HG02678 (cell line): ENCODE data around the gene SPEF2.
"Not testable (repeated sequence)": the region's sequence is repeated elsewhere in the genome, so short reads cannot be mapped to it uniquely, and the experiment has no call there.

Experiments used
- ATAC-seq: cut with Tn5 transposase; IDR thresholded peaks from one replicate; pipeline ENCODE4 v1.9.1; 2021; ENCODE audit warnings: mild to moderate bottlenecking, moderate library complexity; ENCODE audit not compliant: unreplicated experiment

Gene SPEF2

DNA sequence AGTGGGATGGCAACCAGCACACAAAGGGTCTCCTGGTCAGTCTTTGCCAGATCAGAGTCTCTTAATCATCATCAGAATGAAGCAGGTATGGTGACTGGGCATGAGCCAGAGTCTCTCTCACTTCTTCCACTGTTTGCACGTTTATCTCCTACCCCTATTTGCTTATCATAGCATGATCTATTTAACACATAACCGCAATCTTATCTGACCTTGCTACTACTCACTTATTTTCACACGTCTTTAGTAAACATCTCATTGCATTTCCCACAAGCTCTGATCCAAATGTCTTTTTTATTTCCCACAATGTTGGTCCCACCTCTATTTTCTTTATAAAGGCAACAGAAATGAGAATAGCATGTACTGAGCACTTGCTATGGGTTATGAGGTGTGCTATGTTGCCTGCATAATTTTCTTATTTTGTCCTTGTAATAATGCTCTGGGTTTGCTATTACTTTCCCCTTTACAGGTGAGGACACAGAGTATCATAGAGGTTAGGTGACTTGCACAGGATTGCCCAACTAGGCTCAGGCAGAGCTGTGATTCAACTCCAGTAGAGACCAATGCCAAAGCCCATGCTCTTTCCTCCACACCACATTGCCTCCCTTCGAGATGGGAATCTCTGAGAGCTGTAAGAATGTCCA is 199.3 kb downstream of the SPEF2 start:
- no peak for ATAC-seq

DNA sequence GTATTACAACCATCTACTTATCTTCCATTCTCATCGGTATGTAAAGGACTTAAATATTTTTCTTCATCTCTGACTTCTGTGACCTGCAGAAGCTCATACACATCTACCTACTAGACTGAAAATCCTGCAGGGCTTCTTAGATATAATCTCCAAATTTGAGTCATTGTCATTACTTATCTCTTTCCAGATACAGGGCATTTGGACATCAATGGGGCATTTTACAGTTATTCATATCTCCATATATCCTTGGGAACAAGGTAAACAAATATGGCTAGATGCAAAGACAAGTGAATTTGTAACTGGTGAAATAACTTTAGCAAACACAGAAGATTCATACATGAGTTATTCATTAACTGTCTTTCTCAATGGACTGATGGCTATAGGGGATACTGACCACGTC is 201.4 kb downstream of the SPEF2 start:
- ATAC-seq = no peak

DNA sequence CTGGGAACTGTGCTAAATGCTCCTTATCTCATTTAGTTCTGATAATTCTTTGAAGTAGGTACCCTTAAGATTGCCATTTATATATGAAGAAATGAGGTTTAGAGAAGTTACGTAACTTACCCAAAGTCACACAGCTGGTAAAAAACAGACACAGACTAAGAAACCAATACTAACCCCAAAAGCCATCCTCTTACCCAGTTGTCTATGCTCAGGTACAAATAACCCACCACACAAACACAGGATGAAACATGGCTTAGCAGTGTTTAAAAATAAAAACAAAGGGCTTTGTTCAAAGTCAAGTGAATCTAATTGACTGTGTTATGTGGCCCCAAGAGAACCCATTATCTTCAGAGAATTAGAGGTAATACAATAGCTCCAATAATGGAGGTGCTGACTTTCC is 202.0 kb downstream of the SPEF2 start:
- ATAC-seq = no peak

DNA sequence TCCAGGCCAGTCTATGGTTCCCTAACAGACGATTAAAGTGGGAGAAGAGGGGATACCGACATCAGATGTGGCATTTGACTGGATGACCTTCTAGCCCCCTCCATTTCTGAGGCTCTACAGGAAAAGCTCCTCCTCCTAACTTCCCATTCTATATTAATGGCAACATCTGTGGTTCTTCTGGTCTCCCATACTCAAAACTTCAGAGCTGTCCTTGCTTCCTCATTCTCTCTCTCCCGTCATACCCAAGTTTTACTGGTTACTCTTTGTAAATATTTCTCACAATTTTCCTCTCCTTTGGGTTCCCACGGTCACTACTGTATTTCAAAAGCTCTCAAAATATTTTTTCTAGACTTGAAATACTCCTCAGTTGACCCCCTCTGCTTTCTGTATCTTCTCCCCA is 203.1 kb downstream of the SPEF2 start:
- ATAC-seq = no peak

DNA sequence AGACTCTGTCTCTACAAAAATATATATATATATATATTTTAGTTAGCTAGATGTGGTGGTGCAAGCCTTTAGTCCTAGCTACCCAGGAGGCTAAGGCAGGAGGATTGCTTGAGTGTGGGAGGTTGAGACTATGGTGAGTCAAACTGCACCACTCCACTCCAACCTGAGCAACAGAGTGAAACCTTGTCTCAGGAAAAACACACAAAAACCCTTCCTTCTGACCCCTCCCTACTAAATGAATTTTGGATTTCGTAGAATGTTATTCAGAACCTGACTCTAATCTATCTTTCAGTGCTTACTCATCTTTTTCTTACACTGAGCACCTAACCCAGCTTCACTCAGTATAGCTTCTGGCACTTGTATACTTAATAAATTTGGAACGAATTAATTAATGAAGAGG is 203.8 kb downstream of the SPEF2 start:
- no peak for ATAC-seq

DNA sequence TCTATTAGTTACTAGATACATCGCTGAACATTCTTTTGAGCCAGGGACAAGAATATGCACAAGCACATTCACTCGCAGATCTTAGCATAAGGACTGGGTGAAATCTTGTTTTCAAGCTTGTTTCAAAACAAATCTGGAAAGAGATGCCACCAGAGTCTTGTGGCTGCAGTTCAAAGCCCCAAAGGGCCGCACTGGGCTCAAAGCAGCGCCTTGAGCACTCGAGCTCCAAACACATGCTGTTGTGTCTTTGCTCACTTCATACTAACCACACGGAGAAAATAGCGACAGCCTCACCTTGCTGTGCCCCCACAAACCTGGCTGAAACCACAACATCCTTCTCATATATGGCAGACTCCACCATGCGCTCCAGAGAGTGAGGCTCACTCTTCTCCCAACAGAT is 204.8 kb downstream of the SPEF2 start:
- no peak for ATAC-seq

DNA sequence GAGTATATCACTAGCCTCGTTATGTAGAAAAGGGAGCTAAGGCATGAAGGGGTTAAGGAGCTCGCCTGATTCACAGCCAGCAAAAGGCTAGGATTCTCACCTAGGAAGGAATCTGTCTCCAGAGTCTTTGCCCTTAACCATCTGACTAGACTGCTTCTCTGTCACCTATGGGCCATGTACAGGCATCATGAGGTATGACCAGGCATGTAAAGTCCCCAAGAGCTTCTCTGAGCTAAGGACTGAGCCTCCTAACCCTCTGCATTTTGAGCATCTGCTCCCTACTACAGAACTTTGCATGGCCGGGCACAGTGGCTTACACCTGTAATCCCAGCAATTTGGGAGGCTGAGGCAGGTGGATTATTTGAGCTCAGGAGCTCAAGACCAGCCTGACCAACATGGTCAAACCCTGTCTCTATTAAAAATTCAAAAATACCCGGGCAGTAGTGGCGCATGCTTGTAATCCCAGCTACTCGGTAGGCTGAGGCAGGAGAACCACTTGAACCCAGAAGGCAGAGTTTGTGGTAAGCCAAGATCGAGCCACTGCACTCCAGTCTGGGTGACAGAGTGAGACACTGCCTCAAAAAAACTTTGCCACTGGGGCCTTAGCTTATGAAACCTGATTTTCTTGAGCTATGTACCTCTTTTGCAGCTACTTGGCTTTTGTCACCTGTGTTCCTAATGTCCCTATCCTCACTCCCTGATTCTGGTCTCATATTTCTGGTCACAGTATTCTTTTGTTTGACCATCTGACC is 205.9 kb downstream of the SPEF2 start:
- ATAC-seq = no peak

DNA sequence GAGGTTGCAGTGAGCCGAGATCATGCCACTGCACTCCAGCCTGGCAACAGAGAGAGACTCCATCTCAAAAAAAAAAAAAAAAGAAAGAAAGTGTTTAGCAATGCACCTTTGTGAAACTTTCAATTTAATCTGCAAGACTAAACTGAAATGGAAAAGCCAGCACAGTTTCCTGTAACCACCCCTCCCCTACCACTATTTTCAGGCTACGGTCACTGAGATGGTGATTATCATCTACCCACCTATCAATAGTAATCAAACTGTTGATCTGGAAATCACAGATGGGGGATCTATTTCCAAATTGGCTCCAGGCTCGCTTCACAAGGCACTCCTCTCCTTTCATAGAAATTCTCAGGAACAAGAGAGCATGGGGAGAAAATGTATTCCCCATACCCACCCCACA is 208.4 kb downstream of the SPEF2 start:
- ATAC-seq = no peak

DNA sequence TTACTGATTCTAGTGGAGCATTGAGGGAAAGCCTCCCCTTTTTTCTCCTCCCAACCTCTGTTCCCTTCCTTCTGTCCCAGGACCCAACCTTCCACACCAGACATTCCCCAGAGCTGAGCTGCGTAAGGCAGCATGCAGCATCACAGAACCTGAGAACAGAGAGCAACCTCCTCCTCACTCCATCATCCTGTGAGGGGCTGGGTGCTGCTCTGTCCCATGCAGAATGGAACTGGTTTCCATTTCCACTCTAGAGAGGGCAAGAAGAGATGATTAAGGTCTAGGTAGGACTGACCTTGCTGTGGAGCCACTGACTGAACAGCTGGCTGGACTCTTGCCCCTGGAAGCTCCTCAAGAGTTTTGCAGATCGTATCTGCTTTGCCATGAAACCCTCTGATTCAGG is 208.9 kb downstream of the SPEF2 start:
- no peak for ATAC-seq

DNA sequence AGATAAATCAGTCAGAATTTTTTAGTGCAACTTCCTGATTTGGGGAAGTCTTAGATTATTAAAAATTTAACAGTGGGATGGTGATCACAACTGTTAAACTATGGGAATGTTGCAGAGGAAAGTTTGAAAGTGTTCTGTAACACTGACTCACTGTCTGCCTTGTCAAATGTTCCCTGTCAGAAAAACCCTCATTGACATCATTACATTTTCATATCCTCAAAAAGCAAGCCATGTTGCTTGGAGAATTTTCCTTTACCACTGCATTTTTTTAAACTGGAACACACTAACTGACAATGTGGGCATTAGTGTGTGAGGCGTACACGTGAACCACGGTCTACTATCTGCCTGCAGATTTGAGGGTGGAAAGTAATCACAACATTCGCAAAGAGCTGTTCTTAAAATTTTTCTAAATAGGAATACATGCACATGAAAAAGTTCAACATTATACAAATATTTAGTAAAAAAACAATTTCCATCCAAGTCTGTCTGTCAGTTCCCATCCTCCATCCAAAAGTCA is 210.5 kb downstream of the SPEF2 start:
- ATAC-seq = no peak

DNA sequence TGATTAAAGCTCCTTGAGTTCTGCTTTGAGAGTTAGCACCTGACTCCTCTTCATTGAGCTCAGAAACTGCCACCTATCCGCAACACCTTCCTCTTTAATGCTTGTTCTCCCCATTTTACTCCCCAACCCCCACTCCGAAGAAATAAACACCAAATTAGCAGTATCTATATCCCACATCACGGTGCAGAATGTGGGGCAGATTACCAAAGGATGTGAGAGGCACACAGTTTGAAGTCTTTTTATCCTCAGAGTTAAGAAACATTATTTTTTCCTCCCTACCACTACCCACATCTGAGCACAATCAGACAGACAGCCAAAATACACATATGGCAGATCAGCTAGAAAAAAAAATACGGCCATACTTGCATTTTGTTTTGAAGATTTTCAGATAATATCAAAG is 212.9 kb downstream of the SPEF2 start:
- ATAC-seq = no peak

DNA sequence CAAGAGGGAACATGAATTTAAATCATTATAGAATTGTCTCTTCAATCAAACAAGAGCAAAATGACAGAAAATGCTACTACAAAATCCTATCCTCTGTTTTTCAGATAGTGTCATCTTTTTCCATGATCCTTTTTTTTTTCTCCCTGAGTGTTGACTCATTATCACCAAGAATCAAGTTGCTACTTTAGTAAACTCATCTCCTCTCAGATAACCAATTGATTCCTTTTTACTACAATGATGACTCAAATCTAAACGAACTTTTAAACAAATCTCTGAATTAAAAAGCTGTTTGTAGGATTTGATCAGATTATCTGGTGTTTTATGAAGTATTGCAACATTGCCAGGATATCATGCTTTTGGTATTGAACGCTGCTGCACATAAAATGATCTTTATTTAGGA is 215.1 kb downstream of the SPEF2 start:
- ATAC-seq = no peak

DNA sequence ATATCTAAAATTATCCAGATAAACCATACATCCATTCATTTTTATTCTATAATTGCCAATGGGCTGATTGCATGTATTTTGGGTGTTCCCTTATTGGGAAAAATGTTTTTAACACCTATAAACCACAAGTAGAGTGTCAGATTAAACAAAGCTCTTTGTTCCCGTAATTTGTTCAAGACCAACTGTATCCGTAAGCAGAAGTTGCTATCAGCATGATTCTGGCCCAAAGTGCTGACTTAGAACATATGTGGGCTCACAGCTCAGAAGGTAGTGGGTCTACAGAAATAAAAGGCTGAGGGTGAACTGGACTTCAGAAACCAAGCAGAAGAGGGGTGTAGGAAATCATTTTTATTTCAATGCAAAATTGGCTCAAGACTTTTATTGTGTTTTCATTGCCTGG is 215.6 kb downstream of the SPEF2 start:
- ATAC-seq = no peak

DNA sequence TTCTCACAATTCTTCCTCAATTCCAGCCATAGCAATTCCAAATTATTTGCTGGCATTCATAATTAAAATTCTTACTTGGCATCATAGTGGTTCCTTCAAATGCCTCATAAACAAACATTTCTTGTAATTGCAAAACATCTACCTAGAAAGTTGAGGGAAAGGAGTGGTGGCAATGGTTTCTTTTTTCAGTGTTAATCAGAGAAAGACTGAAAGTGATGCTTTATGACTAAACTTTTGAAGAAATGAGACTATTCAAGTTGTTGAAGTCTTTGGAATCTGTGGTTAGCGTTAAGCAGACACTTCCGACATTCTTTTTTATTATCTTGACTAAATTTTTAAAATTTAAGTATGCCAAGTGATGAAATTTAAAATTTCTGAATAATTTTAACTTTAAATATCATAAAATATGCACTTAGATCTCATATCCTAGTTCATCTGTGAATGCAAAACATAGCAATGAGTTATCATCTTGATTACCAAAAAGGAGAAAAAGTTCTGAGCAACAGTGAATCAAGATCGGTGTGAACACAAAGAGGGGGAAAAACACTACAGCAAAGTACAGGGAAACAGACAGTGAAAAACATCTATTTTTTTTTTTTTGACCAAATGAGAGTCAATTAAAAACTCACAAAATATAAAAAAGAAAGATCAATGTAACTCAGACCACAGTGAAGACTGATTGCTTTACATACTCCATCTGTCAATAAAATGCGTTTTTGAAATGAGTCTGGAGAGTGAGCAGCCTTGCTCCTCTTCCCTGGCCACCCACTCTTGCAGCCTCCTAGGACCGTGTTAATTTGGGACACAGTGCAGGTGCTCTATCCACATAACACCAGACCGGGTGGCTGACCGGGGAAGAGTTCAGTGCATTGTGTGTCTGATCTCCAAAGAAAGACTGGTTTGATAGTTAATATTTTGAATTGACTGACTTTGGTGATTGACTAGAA is 218.4 kb downstream of the SPEF2 start:
- no peak for ATAC-seq

DNA sequence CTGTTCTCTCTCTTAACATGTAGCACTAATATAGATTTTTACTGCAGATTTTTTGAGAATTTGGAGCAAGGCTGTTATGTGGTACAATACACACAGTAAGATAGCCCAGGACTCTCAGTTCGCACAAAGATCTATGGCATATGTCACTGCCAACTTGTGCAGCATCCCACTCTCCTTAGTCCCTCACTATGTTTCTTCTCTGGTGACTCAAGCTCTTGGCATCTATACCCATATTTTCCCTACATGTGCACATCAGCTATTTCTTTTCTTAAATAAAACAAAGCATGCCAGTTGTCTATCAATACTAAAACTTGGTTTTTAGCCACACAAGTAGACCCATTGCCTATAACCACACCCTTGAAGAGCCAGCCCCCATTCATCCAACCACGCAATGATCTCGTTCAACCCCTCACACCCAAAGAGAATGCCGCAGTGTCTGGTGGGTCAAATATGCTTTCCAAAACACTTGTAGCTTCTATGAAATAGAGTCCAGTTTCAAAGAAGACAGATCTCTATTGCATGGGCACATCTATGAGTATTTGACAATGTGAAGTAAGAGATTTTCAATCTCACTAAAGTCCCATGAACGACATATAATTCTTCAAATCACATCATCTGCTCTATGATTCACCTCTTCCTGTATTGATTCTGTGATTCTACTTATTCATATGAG is 220.8 kb downstream of the SPEF2 start:
- no peak for ATAC-seq

DNA sequence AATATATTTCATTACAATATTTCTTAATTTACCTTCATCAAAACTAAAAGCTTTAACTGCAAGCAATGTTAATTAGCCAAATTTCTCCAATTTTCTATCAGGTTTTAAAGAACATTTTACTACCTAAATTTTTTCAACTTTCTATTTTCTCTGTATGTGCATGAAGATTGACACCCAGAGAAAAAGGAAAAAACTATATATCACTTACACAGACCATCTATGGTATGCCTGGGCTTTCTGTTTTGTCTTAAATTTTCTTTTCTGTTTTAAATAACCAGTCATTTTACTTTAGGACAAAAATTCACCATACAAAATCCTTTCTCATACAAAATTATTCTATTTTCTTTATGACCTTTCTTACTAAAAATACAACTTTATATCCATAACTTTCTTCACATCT is 225.2 kb downstream of the SPEF2 start:
- no peak for ATAC-seq

DNA sequence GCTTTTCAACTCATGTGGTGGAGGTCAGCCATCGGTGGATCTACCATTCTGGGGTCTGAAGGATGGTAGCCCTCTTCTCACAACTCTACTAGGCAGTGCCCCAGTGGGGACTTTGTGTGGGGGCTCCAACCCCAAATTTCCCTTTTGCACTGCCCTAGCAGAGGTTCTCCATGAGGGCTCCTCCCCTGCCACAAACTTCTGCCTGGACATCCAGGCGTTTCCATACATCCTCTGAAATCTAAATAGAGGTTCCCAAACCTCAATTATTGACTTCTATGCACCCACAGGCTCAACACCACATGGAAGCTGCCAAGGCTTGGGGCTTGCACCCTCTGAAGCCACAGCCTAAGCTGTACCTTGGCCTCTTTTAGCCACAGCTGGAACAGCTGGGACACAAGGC is 227.8 kb downstream of the SPEF2 start:
- not testable (repeated sequence) for ATAC-seq

DNA sequence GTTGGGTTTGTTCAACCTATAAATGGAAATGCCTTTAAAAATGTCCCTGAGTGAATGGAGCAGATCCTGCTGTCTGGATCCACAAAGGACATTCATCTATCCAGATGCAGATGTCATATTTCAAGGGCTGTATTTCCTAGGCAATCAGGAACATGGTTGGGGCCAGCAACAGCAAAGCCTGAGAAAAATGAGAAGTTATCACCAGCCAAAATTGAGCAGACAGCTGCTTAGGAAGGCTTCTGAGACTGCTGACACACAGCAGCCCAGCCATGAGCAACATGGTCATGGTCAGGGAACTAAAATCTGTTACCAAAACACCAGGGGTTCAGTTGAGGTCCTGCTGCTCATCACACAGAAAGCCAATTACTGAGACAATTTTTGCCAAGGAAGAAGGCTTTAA is 229.8 kb downstream of the SPEF2 start:
- no peak for ATAC-seq

DNA sequence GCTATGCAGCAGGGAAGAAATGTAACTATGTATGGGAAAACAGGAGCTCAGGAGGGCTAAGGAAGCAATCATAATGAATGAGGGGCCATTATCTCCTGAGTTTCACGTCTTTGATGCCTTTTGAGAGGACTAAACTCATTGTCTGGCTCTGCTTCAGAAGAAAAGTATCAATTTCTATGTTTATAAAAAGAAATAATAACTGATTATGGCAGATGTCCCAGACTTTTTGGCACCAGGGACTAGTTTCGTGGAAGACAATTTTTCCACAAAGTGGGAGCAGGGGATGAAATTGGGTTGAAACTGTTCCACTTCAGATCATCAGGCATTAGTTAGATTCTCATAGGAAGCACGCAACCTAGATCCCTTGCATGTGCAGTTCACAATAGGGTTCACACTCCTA is 230.3 kb downstream of the SPEF2 start:
- ATAC-seq = no peak

DNA sequence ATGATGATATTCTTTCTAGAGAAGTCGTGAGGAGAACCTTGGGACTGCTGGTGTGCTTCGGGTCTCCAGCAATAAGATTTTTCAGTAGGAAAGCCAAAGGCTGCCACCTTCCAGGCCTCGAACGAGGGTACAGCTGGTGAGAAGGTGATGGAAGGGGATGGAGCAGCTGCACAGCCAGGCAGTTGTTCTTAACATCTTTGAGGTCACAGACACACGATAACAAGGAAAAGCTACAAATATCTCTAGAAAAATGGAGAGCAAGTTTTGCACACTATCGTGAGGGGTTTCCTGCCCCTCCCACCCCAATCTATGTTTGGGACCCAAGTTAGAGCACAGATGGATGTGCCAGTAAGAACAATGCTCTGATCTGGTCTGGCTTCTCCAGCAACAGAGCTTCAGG is 232.2 kb downstream of the SPEF2 start:
- ATAC-seq = no peak
